GM12865 (cell line): Measurements from ENCODE around the gene CA10.

Source experiments
- DNase-seq: peaks from one replicate; pipeline ENCODE4 v3.0.0; 2010; ENCODE audit warnings: low read depth
- H3K4me3 ChIP-seq: 2 replicates; pipeline ENCODE4 v1.5.1; 2011; ENCODE audit warnings: mild to moderate bottlenecking, low read depth, low read length, control low read depth
- TF ChIP-seq, protein P1 (sequence below): IDR thresholded peaks from 2 replicates; pipeline ENCODE4 v1.5.1; 2011; ENCODE audit warnings: low read length, control low read depth, low read depth, inconsistent platforms; ENCODE audit not compliant: insufficient read depth; ENCODE audit errors: missing control alignments

CA10 gene

GRCh38 chr17:51645056-51645455, 513.5 kb downstream of the CA10 start:
- DNase-seq, result no peak
- TF ChIP-seq, protein P1, sequence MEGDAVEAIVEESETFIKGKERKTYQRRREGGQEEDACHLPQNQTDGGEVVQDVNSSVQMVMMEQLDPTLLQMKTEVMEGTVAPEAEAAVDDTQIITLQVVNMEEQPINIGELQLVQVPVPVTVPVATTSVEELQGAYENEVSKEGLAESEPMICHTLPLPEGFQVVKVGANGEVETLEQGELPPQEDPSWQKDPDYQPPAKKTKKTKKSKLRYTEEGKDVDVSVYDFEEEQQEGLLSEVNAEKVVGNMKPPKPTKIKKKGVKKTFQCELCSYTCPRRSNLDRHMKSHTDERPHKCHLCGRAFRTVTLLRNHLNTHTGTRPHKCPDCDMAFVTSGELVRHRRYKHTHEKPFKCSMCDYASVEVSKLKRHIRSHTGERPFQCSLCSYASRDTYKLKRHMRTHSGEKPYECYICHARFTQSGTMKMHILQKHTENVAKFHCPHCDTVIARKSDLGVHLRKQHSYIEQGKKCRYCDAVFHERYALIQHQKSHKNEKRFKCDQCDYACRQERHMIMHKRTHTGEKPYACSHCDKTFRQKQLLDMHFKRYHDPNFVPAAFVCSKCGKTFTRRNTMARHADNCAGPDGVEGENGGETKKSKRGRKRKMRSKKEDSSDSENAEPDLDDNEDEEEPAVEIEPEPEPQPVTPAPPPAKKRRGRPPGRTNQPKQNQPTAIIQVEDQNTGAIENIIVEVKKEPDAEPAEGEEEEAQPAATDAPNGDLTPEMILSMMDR, result no peak
- no peak overlapping the region for H3K4me3 ChIP-seq

GRCh38 chr17:51643702-51644490, 514.6 kb downstream of the CA10 start:
- no peak for DNase-seq

GRCh38 chr17:51642029-51642428, 516.5 kb downstream of the CA10 start:
- H3K4me3 ChIP-seq, result no peak overlapping the region
- TF ChIP-seq, protein P1, result no peak
- DNase-seq, result no peak

More at GRCh38 chr17:51643702-51644490, 514.6 kb downstream of the CA10 start:
- no peak overlapping the region for H3K4me3 ChIP-seq
- TF ChIP-seq, protein P1, result no peak

DNA sequence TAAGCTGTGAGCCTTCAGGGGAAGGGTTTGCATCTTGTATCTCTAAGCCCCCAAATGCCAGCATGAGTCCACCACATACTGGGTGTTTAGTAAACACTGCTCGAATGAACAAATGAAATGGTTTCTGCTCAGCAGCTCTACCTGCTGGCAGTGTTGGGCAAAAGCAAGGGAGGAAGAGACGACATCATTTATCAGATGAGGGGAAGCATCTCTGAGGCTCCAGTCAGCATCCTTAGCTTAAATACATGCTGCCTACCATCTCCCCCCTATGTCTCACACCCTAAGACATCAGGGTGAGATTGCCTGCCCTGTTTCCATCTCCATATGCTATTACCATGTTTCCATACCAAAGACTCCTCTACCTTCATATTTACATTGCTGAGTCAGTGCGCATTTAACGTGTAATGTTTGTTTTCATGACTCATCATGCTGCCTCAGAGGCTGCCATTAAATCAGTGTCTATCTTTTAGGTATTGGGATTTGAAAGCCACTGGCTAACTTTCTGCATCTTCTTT, 518.3 kb downstream of the CA10 start:
- TF ChIP-seq, protein P1, result peak; percentile 42
- no peak overlapping the region for H3K4me3 ChIP-seq
- DNase-seq, result peak; percentile 17

DNA sequence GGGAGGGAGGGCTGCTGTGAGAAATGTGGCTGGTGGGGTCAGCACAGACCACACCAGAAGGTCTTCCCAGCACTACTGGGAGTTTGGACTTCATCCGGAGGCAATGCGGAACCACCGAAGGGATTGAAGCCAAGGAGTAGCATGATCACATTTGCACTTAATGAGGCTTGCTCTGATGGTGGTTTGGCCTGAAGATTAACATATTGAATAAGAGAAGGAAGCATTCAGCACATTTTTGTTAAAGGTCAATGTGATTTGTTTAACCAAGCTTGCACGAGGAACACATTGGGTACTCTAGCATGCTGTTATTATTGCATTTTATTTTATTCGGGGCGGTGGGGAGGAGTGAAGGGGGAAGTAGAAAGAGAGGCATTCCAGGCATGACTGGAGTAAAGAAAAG, 519.5 kb downstream of the CA10 start:
- no peak overlapping the region for H3K4me3 ChIP-seq
- DNase-seq, result no peak
- TF ChIP-seq, protein P1, result no peak

DNA sequence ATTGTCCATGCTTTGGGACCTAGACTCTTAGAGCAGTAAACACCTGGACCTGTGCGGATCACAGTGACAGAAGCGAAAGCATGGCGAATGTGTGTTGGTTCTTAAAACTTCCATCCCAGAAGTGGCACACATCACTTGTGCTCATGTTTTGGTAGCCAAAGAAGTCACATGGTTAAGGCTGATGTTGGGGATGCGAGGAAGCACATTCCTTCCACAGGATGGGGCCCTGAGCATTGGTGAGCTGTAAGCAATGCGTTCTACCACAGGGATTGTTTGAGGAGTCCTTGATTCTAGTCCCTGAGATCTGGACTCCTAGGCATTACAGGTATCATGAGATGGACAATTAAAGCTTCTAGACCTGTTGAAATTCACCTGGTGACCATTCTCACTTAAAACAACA, 522.2 kb downstream of the CA10 start:
- no peak overlapping the region for H3K4me3 ChIP-seq
- no peak for DNase-seq
- TF ChIP-seq, protein P1, result no peak

GRCh38 chr17:51630101-51630671, 528.3 kb downstream of the CA10 start:
- TF ChIP-seq, protein P1, result no peak
- no peak overlapping the region for H3K4me3 ChIP-seq
- DNase-seq, result no peak
